Fibroblast of mammary gland (primary cell): ENCODE results near the gene NUP210L.
A peak's percentile ranks its signal among the peaks of the same experiment; 100 is the strongest.
"Not testable (repeated sequence)": the region's sequence is repeated elsewhere in the genome, so short reads cannot be mapped to it uniquely, and the experiment has no call there.

Experiments used
- DNase-seq: peaks from one replicate; pipeline ENCODE4 v3.0.0-alpha.2; 2010; ENCODE audit warnings: low read depth
- H3K4me3 ChIP-seq: 2 replicates; pipeline ENCODE4 v1.5.1; 2011; ENCODE audit warnings: low read depth, mild to moderate bottlenecking, low read length, moderate library complexity; ENCODE audit not compliant: control insufficient read depth
- CTCF ChIP-seq: conservative IDR thresholded peaks from 2 replicates; pipeline ENCODE4 v1.5.1; 2011; ENCODE audit warnings: low read depth, low read length, inconsistent platforms; ENCODE audit not compliant: control insufficient read depth, insufficient read depth

Gene NUP210L

GRCh38 chr1:154142358-154142757 is 12.5 kb downstream of the NUP210L start:
- TF ChIP-seq CTCF, result no peak
- no peak for DNase-seq
- no peak overlapping the region for H3K4me3 ChIP-seq

- peak; percentile 39 for DNase-seq
- no peak for TF ChIP-seq CTCF
- H3K4me3 ChIP-seq, result no peak overlapping the region
Observed at GRCh38 chr1:154141240-154141639, 13.6 kb downstream of the NUP210L start.

- no peak for TF ChIP-seq CTCF
- H3K4me3 ChIP-seq, result no peak overlapping the region
- no peak for DNase-seq
Observed at GRCh38 chr1:154137888-154138287, 17.0 kb downstream of the NUP210L start.

GRCh38 chr1:154133256-154133655 is 21.6 kb downstream of the NUP210L start:
- H3K4me3 ChIP-seq, result no peak overlapping the region
- no peak for DNase-seq
- TF ChIP-seq CTCF, result no peak

GRCh38 chr1:154129391-154129970 is 25.4 kb downstream of the NUP210L start:
- peak; percentile 22 for DNase-seq
- TF ChIP-seq CTCF, result no peak
- H3K4me3 ChIP-seq, result no peak overlapping the region

- peak; percentile 5 for DNase-seq
- not testable (repeated sequence) for H3K4me3 ChIP-seq
Observed at GRCh38 chr1:154123205-154123604, 31.7 kb downstream of the NUP210L start.

- TF ChIP-seq CTCF, result no peak
- DNase-seq, result no peak
- no peak overlapping the region for H3K4me3 ChIP-seq
Observed at GRCh38 chr1:154117642-154118041, 37.2 kb downstream of the NUP210L start.
